SK-N-SH (cell line): ENCODE measurements around the gene BEST2. TPM values are rescaled to one million over a fixed set of nuclear protein-coding genes. Genes with fewer than 3 reads are reported as not detected.

Experiments used
- CTCF ChIA-PET: fragments of 300-600, 350-600 bp; formaldehyde crosslinking; extraction: SDS; loops from one replicate; lab custom pipeline; 2021; lab: Yijun Ruan, JAX
- POLR2A ChIA-PET: fragments of 350-600 bp; sonication (Branson Sonifier 250); formaldehyde crosslinking; extraction: SDS; loops from one replicate; lab custom pipeline; 2020; ENCODE audit warnings: antibody characterized with exemption, inconsistent platforms; lab: Yijun Ruan, JAX
- DNase-seq: peaks from one replicate; pipeline ENCODE4 v3.0.0; 2012
- H2AFZ ChIP-seq: fragments of 200-600 bp; sonication (generic); 2 replicates; pipeline ENCODE4 v1.8.1; 2016; ENCODE audit warnings: antibody characterized with exemption, mild to moderate bottlenecking, low read depth
- H3F3A ChIP-seq: fragments of 200-600 bp; sonication (generic); replicated peaks from 2 replicates; pipeline ENCODE3; 2016; ENCODE audit warnings: antibody characterized with exemption, mild to moderate bottlenecking; ENCODE audit not compliant: insufficient read depth
- H3K27ac ChIP-seq, 2 experiments: fragments of 200-500 bp in 1 of 2; fragments of 200-600 bp in 1 of 2; sonication (Bioruptor generic) in 1 of 2; sonication (generic), shearing (Covaris generic) in 1 of 2; 2 replicates each; pipeline versions ENCODE4 v1.5.1 to v1.6.1; 2014 to 2016; ENCODE audit warnings: low read depth in 2 of 2, inconsistent platforms in 1 of 2, low read length in 1 of 2, mild to moderate bottlenecking in 1 of 2, mixed read lengths in 1 of 2
- H3K27me3 ChIP-seq: fragments of 200-600 bp; sonication (generic), shearing (Covaris generic); 2 replicates; pipeline ENCODE4 v1.6.1; 2016; ENCODE audit warnings: mixed run types; ENCODE audit not compliant: insufficient read depth
- H3K36me3 ChIP-seq, 2 experiments: fragments of 200-500 bp in 1 of 2; fragments of 200-600 bp in 1 of 2; sonication (Bioruptor generic) in 1 of 2; sonication (generic) in 1 of 2; replicated peaks in 1 of 2; 2 replicates each; pipeline versions ENCODE3 to v1.5.1; 2014 to 2016; ENCODE audit warnings: low read length in 1 of 2, mild to moderate bottlenecking in 1 of 2; ENCODE audit not compliant: insufficient read depth in 2 of 2, control insufficient read depth in 1 of 2
- H3K4me1 ChIP-seq, 2 experiments: fragments of 200-500 bp in 1 of 2; fragments of 200-600 bp in 1 of 2; sonication (Bioruptor generic) in 1 of 2; sonication (generic), shearing (Covaris generic) in 1 of 2; 2 replicates each; pipeline versions ENCODE4 v1.5.1 to v1.6.1; 2014 to 2016; ENCODE audit warnings: low read depth in 1 of 2, low read length in 1 of 2, mixed run types in 1 of 2; ENCODE audit not compliant: insufficient read depth in 2 of 2, control insufficient read depth in 1 of 2
- H3K4me2 ChIP-seq: fragments of 200-600 bp; sonication (generic), shearing (Covaris generic); 2 replicates; pipeline ENCODE4 v1.6.1; 2017; ENCODE audit warnings: mixed run types
- H3K4me3 ChIP-seq, 2 experiments: fragments of 200-500 bp in 1 of 2; fragments of 200-600 bp in 1 of 2; sonication (Bioruptor generic) in 1 of 2; sonication (generic), shearing (Covaris generic) in 1 of 2; 2 replicates each; pipeline versions ENCODE4 v1.5.1 to v1.8.1; 2014 to 2016; ENCODE audit warnings: low read depth in 2 of 2, inconsistent platforms in 1 of 2, low read length in 1 of 2, mild to moderate bottlenecking in 1 of 2, mixed read lengths in 1 of 2, moderate library complexity in 1 of 2
- H3K79me2 ChIP-seq: fragments of 200-600 bp; sonication (generic); 2 replicates; pipeline ENCODE4 v1.8.1; 2017; ENCODE audit warnings: mild to moderate bottlenecking; ENCODE audit not compliant: insufficient read depth
- H3K9ac ChIP-seq: fragments of 200-600 bp; sonication (generic); 2 replicates; pipeline ENCODE4 v1.6.1; 2017; ENCODE audit warnings: mixed run types
- H3K9me2 ChIP-seq: fragments of 200-600 bp; sonication (generic); 2 replicates; pipeline ENCODE4 v1.6.1; 2017; ENCODE audit warnings: mixed run types
- H3K9me3 ChIP-seq: fragments of 200-600 bp; sonication (generic); 2 replicates; pipeline ENCODE4 v1.6.1; 2017; ENCODE audit warnings: mixed run types, mild to moderate bottlenecking, moderate library complexity
- H4K20me1 ChIP-seq: fragments of 200-600 bp; sonication (generic); 2 replicates; pipeline ENCODE4 v1.6.1; 2017; ENCODE audit warnings: mild to moderate bottlenecking, mixed run types; ENCODE audit not compliant: insufficient read depth
- CHD2 ChIP-seq: fragments of 150-350 bp; IDR thresholded peaks from 2 replicates; pipeline ENCODE4 v1.6.1; 2018; ENCODE audit warnings: low read length; ENCODE audit not compliant: partially characterized antibody
- EP300 ChIP-seq, 2 experiments: IDR thresholded peaks; 2 replicates each; pipeline versions ENCODE4 v1.4.0 to v1.6.1; 2012; ENCODE audit warnings: borderline replicate concordance in 1 of 2, low read depth in 1 of 2, low read length in 1 of 2
- FOSL2 ChIP-seq: IDR thresholded peaks from 2 replicates; pipeline ENCODE4 v1.4.0; 2012; ENCODE audit warnings: low read depth, mild to moderate bottlenecking, moderate library complexity, borderline replicate concordance
- FOXM1 ChIP-seq: IDR thresholded peaks from 2 replicates; pipeline ENCODE4 v1.4.0; 2012; ENCODE audit warnings: low read depth, mild to moderate bottlenecking
- GABPA ChIP-seq: IDR thresholded peaks from 2 replicates; pipeline ENCODE4 v1.4.0; 2012; ENCODE audit warnings: low read depth, mild to moderate bottlenecking
- GATA2 ChIP-seq: sonication (generic); formaldehyde crosslinking; IDR thresholded peaks from 2 replicates; pipeline ENCODE4 v1.5.0; 2020; ENCODE audit warnings: mild to moderate bottlenecking, missing genetic modification reagents
- JUND ChIP-seq: IDR thresholded peaks from 2 replicates; pipeline ENCODE4 v1.4.0; 2012
- MXI1 ChIP-seq: IDR thresholded peaks from 2 replicates; pipeline ENCODE4 v1.6.1; 2012; ENCODE audit warnings: mild to moderate bottlenecking, low read depth, low read length, improper control_type of control experiment
- NFIC ChIP-seq: IDR thresholded peaks from 2 replicates; pipeline ENCODE4 v1.4.0; 2012; ENCODE audit warnings: borderline replicate concordance
- NRF1 ChIP-seq: IDR thresholded peaks from 2 replicates; pipeline ENCODE4 v1.6.1; 2012; ENCODE audit warnings: low read depth, mild to moderate bottlenecking, low read length
- POLR2AphosphoS5 ChIP-seq: IDR thresholded peaks from 2 replicates; pipeline ENCODE4 v1.6.1; 2012; ENCODE audit warnings: low read depth, low read length
- RCOR1 ChIP-seq: fragments of 150-350 bp; IDR thresholded peaks from 2 replicates; pipeline ENCODE4 v1.6.1; 2017; ENCODE audit warnings: antibody characterized with exemption, low read length
- RFX5 ChIP-seq: IDR thresholded peaks from 2 replicates; pipeline ENCODE4 v1.6.1; 2012; ENCODE audit warnings: mild to moderate bottlenecking, improper control_type of control experiment, low read length
- RXRA ChIP-seq: IDR thresholded peaks from 2 replicates; pipeline ENCODE4 v1.4.0; 2012; ENCODE audit warnings: low read depth, mild to moderate bottlenecking, borderline replicate concordance
- SIN3A ChIP-seq: IDR thresholded peaks from 2 replicates; pipeline ENCODE4 v1.6.1; 2012; ENCODE audit warnings: low read depth, mild to moderate bottlenecking, low read length, moderate library complexity, borderline replicate concordance
- TAF1 ChIP-seq: IDR thresholded peaks from 2 replicates; pipeline ENCODE4 v1.6.1; 2012; ENCODE audit warnings: low read depth, mild to moderate bottlenecking, low read length, moderate library complexity, borderline replicate concordance
- TCF12 ChIP-seq: IDR thresholded peaks from 2 replicates; pipeline ENCODE4 v1.4.0; 2012
- TEAD4 ChIP-seq: IDR thresholded peaks from 2 replicates; pipeline ENCODE4 v1.4.0; 2012; ENCODE audit warnings: mild to moderate bottlenecking, borderline replicate concordance; ENCODE audit not compliant: insufficient read depth
- WGBS: methylation state at CpG from one replicate; pipeline ENCODE4 v1.1.6; 2017; ENCODE audit warnings: low lambda C conversion rate; 5-methylcytosine and 5-hydroxymethylcytosine counted together
- polyA plus RNA-seq, 3 experiments: library from polyadenylated mRNA; depleted of rRNA; stranded (reverse); fragments of >200 nt; gene quantifications; 2 replicates each; pipeline ENCODE4 v1.2.3, GENCODE V29; 2012
- TF ChIP-seq, protein P1 (sequence below): IDR thresholded peaks from 2 replicates; pipeline ENCODE4 v1.4.0; 2012; ENCODE audit warnings: low read depth
- TF ChIP-seq, protein P2 (sequence below): IDR thresholded peaks from 2 replicates; pipeline ENCODE4; 2012
- TF ChIP-seq, protein P3 (sequence below): fragments of 200-600 bp; sonication (generic); IDR thresholded peaks from 2 replicates; pipeline ENCODE4 v1.6.1; 2017; ENCODE audit warnings: antibody characterized with exemption, mild to moderate bottlenecking, moderate library complexity

The BEST2 gene
- polyA plus RNA-seq, 1 of the 3 experiments (the other 2 are of a cell fraction) = not detected

DNA sequence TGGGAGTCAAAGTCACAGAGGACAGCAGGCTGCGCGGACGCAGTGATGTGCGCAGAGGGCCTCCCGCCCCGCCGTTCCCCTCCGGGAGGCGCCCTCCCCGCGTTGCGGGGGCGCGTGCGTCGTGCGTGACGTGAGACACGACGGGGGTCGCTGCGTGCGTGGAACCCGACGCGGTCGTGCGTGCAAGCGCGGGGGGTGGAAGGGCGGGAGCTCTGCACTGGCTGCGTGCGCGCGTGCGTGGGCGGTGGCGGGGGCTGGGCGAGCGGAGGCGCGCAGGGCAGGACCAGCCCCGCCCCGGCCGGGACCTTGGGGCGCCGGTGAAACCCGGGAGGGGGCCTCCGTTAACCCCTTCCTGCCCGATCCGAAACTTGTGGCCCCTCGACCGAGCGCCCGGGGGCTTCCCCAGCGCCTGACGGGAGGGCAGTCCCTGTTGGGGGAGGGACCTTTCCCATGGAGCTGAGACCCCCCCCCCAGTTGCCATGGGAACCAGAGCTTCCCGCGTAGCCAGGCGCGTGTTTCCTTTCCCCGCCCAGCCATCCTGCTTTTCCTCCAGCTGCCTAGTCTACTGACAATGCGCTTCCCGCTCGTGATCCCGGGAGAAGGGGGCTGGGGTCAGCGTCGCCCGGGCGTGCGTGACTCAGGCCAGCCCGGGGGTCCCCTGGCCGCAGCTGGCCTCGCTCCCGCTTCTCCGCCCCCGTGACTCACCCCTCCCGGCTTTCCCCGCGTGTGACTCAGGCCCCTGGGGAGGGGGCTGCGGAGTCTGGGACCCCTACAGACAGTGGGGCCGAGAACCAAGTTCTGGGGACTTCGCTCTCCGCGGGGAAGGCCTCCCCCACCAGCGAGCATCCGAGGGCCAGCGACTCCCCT is 31.1 kb downstream of the BEST2 start:
- DNase-seq = peak; percentile 90

More for the DNA sequence above, 31.1 kb downstream of the BEST2 start:
- WGBS = 11% methylated on average over 7 of the region's 88 CpGs
- H3K9me2 ChIP-seq = no peaks in the 10 kb centered on the region
- peak overlapping the region; percentile 91 for H3K4me2 ChIP-seq
- no peaks in the 10 kb centered on the region for H4K20me1 ChIP-seq
- H3K36me3 ChIP-seq = no peaks in the 10 kb centered on the region
- H2AFZ ChIP-seq = peak overlapping the region; percentile 66; the same call in 1 of the 2 replicates
- H3K9ac ChIP-seq = peak overlapping the region; percentile 68
- H3K79me2 ChIP-seq = no peaks in the 10 kb centered on the region
- H3K27ac ChIP-seq = peak overlapping the region; percentile 97 to 98
- H3K27me3 ChIP-seq = no peaks in the 10 kb centered on the region
- H3F3A ChIP-seq = peaks cover 64% of the 10 kb centered on the region
- ChIA-PET CTCF (interaction anchor here (1.0 to 12.1 kb wide), 5 partner anchors 15 to 273 kb away, joined by 3 to 447 read pairs (median 7); partner anchors contain the start of genes JUNB, PRDX2 and THSD8), POLR2A (interaction anchor here (0.7 to 2.1 kb wide), 5 partner anchors 10 to 1444 kb away, joined by 3 to 63 read pairs (median 4); partner anchors contain the start of genes FBXW9, GET3 and JUNB)
- peak overlapping the region; percentile 51 to 59 for H3K4me3 ChIP-seq
- TF ChIP-seq RXRA (no peak), TEAD4 (0 out of 2 replicates have a peak, but pooled peaks have one; percentile 43), JUND (no peak; the same call in 1 of the 2 replicates), RCOR1 (no peak), GABPA (0 out of 2 replicates have a peak, but pooled peaks have one; percentile 12), FOSL2 (peak; percentile 82; the same call in 1 of the 2 replicates), CHD2 (peak; percentile 35), SIN3A (peak; percentile 10; the same call in 1 of the 2 replicates), NRF1 (peak; percentile 68), MXI1 (peak; percentile 90), EP300 (IDR thresholded peaks at IDR 0.05; ENCODE audit: borderline replicate concordance in 1 of 2, low read depth in 1 of 2, low read length in 1 of 2) (peak in 1 of 2 experiments; percentile 32; a peak in 2 of 4 replicates), RFX5 (peak; percentile 71; the same call in 1 of the 2 replicates), TCF12 (peak; percentile 57), NFIC (peak; percentile 41; the same call in 1 of the 2 replicates), GATA2 (CRISPR knock-in tag) (no peak), TAF1 (0 out of 2 replicates have a peak, but pooled peaks have one; percentile 10), POLR2AphosphoS5 (peak; percentile 43), FOXM1 (no peak)
- TF ChIP-seq, protein P1, sequence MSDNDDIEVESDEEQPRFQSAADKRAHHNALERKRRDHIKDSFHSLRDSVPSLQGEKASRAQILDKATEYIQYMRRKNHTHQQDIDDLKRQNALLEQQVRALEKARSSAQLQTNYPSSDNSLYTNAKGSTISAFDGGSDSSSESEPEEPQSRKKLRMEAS = peak; percentile 68
- TF ChIP-seq, protein P2, sequence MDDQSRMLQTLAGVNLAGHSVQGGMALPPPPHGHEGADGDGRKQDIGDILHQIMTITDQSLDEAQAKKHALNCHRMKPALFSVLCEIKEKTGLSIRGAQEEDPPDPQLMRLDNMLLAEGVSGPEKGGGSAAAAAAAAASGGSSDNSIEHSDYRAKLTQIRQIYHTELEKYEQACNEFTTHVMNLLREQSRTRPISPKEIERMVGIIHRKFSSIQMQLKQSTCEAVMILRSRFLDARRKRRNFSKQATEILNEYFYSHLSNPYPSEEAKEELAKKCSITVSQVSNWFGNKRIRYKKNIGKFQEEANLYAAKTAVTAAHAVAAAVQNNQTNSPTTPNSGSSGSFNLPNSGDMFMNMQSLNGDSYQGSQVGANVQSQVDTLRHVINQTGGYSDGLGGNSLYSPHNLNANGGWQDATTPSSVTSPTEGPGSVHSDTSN = peak; percentile 49; the same call in 1 of the 2 replicates
- TF ChIP-seq, protein P3, sequence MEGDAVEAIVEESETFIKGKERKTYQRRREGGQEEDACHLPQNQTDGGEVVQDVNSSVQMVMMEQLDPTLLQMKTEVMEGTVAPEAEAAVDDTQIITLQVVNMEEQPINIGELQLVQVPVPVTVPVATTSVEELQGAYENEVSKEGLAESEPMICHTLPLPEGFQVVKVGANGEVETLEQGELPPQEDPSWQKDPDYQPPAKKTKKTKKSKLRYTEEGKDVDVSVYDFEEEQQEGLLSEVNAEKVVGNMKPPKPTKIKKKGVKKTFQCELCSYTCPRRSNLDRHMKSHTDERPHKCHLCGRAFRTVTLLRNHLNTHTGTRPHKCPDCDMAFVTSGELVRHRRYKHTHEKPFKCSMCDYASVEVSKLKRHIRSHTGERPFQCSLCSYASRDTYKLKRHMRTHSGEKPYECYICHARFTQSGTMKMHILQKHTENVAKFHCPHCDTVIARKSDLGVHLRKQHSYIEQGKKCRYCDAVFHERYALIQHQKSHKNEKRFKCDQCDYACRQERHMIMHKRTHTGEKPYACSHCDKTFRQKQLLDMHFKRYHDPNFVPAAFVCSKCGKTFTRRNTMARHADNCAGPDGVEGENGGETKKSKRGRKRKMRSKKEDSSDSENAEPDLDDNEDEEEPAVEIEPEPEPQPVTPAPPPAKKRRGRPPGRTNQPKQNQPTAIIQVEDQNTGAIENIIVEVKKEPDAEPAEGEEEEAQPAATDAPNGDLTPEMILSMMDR = peak; percentile 11; the same call in 1 of the 2 replicates
- no peaks in the 10 kb centered on the region for H3K9me3 ChIP-seq
- peaks cover 42 to 69% of the 10 kb centered on the region in 2 experiments; a peak in 3 of 4 replicates for H3K4me1 ChIP-seq
